HG02870 (cell line): Measurements from ENCODE around the gene KRTAP4-4.
"Not testable (repeated sequence)": the region's sequence is repeated elsewhere in the genome, so short reads cannot be mapped to it uniquely, and the experiment has no call there.

Source experiments
- ATAC-seq: cut with Tn5 transposase; IDR thresholded peaks from one replicate; pipeline ENCODE4 v1.9.1; 2021; ENCODE audit warnings: mild to moderate bottlenecking, moderate library complexity; ENCODE audit not compliant: unreplicated experiment

The KRTAP4-4 gene

DNA sequence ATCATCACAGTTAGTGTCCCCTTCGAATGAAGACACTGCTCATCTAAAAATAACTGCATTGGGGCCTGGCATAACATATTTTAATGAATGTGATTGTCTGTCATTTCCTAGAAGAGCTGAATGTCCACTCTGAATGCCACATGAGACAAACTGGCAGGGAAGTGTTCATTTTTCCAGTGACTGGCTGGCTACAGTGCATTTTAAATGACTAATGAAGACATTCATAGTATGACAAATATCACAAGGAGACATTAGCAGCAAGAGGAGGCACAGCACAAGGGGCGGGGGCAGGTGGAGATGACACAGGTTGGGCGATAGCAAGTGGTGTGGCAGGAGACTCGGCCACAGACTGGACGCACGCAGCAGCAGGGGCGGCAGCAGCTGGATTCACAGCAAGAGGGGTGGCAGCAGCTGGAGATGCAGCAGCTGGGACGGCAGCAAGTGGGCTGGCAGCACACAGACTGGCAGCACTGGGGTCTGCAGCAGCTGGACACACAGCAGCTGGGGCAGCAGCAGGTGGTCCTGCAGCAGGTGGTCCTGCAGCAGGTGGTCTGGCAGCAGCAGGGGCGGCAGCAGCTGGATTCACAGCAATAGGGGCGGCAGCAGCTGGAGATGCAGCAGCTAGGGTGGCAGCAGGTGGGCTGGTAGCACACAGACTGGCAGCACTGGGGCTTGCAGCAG, 11.4 kb downstream of the KRTAP4-4 start:
- not testable (repeated sequence) for ATAC-seq

DNA sequence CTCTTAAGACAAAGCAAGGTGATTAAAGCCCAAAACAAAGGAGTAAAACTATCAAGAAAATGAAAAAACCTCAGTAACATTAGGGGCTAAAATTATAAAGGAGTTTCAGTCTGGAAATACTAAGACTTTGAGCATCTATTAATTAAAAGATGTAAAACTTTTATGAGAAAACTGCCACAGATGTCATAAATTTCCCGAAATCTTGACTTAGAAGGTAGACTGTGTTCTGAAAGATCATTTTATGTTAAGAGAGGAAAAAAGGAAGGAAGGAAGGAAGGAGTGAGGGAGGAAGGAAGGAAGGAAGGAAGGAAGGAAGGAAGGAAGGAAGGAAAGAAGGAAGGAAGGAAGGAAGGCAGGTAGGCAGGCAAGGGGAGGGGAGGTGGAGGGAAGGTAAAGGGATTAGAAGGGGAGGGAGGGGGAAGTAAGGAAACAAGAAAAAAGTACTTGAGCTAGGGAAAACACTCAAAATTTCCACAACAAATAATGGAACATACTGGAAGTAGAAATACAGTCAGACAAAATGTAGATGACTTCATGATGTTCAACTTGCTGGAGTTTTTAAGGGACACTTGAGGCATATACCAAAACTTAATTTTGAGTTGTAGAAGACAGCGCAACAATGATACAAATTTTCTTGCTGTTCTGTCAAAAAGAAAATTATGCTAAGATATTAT, 12.9 kb downstream of the KRTAP4-4 start:
- no peak for ATAC-seq

DNA sequence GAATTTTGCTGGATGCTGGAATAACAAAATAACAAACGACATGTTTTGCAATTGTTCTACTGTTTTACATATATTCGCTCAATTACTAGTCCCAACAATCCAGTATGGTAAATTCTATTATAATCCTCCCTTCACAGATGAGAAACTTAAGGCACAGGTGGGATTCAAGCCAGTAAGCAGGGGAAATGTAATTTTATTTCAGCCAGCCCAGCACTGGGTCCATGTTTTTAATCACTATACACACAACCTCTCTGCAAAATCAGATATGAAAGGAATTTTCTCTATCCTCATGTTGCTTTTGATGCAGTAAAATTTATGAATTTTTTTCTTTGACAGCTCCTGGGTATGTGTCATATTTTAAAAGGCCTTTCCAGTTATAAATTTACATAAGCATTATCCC, 15.3 kb downstream of the KRTAP4-4 start:
- ATAC-seq, result no peak

DNA sequence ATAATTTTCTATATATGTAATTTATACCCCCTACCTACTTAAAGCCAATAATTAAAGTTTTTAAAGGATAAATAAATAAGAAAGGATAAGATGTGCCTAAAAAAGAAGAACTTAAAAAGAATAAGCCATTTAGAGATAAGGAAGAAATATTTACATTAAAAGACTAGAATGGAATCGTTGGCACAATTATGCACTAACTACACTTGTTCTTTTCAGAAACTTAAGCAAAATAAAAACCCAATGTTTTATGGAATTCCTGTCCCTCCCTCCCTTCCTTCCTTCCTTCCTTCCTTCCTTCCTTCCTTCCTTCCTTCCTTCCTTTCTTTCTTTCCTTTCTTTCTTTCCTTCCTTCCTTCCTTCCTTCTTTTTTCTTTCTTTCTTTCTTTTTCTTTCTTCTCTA, 15.7 kb downstream of the KRTAP4-4 start:
- ATAC-seq, result no peak

DNA sequence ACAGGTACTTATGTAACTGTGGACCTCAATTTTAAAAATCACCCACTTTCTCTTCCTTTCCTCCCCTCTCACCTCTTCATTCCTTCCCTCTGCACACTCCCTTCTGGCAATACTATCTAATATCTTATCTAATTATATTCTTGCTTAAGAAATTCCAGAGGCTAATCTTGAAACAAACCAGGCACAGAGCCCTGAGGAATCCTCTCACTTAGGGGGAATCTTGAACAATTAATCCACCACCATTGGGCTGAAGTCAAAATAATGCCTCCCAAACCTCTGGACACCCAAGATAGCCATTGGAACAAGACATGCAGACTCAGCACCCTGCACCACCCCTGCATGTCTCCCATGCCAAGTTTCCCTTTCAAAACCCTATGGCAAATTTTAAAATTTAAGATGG, 19.2 kb downstream of the KRTAP4-4 start:
- ATAC-seq, result no peak

DNA sequence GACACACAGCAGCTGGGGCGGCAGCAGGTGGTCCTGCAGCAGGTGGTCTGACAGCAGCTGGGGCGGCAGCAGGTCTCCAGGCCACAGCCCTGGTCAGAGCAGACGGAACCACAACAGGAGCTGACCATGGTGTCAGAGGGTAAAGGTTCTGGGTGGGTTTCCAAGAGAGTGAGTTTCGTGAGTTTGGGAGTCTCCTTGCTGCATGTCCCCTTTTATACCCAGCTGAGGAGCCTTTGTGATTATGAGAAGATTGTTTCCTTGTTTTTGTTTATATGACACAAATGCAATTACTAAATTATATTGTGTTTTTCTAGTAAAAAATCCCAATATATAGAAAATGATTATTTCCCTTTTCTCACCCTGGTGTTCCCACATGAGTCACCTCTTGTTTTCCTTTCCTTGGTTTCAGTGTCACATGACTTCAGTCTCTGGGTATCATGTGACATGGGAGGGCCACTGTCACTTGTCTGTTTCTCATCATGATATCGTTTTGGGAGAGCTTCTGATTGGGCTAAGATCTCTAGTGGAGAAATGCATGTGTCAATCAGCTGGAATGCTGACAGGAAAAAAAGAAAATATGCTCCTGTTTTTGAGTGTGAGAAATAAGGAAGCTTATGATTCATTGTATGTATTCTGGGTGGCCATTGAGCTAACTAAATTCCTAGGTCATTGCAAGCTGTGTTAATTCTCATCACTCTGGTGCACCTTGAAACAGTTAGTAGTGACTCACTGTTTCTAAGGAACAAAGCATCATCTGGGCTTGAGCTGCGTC, 20.0 kb downstream of the KRTAP4-4 start, which contains the start of gene KRTAP4-6:
Gene KRTAP4-6 (minus strand): TSS at position 185 of the 772 bp plus-strand sequence. CDS start 57 bp downstream, at position 128.
- ATAC-seq, result no peak

DNA sequence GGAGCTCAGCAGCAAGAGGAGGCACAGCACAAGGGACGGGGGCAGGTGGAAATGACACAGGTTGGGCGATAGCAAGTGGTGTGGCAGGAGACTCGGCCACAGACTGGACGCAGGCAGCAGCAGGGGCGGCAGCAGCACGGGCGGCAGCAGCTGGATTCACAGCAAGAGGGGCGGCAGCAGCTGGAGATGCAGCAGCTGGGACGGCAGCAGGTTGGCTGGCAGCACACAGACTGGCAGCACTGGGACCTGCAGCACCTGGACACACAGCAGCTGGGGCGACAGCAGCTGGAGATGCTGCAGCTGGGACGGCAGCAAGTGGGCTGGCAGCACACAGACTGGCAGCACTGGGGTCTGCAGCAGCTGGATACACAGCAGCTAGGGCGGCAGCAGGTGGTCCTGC, 20.7 kb downstream of the KRTAP4-4 start:
- not testable (repeated sequence) for ATAC-seq

DNA sequence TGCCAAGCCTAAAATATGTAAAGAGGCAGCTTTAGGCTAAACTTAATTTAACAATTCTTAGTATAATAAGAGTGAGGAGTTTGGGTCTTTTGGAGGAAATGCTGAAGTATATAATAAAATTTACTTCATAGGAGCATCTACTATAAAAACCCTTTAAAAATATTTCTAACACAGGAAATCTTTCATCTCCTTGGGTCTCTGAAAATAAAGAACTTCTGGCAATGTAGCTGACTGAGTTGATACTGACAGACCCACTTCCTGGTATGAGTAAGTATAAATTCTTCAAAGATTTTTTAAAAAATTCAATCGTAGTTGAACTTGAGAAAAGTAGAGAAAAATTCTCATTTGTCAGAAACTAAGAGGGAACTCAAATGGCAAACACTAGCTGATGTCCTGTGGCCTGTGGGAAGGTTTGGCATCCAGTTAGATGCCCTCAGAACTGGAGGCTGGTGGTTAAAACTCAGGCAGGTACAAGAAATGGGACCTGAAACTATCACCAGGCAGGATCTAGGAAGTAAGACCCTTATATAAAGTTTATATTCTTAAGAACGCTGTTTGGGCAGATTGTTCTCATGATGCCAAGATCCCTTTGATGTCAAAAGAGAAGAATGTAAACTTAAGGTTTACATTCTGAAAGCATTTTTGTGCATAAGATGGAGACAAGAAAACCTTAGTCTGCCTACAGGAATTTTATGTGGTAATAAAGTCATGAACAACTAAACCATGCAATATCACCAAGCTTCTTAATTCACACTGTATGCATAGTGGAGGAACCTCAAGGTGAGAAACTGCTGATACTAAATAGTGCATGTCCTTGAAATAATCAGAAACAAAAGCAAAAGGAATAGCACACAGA, 26.4 kb downstream of the KRTAP4-4 start:
- ATAC-seq, result no peak

DNA sequence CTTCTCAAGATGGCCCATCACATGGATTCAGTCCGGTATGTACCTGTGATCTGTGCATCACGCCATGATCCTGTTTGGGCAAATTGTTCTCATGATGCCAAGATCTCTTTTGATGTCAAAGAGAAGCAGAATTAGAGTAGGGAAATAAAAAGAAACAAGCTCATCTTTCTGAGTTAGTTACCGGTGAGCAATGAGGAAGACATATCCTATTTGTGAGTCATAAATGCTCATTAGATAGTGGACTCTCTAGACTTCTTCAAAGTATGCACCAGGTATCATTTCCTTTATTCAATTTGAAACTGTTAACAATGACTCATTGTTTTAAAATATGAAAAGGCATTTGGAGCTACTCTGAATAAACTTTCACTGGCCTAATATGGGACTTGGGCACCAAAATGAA, 28.6 kb downstream of the KRTAP4-4 start:
- no peak for ATAC-seq

DNA sequence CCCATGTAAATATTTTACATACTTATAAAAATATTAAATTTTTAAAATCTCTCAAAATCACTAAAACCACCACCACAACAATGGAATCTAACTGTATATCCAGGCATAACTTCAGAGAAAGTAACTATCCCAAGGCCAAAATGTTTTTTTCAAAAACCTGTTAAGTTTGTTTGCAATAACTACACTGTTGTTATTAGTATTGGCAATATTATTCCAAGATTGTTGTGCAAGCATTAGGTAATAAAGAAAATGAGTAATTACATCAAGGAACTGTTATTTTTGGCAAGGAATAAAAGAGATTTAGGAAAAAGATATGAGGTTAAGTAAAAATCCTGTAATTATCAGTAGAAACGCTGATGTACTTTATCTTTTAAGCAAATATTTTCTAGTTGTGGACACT, 33.2 kb downstream of the KRTAP4-4 start:
- ATAC-seq, result no peak

DNA sequence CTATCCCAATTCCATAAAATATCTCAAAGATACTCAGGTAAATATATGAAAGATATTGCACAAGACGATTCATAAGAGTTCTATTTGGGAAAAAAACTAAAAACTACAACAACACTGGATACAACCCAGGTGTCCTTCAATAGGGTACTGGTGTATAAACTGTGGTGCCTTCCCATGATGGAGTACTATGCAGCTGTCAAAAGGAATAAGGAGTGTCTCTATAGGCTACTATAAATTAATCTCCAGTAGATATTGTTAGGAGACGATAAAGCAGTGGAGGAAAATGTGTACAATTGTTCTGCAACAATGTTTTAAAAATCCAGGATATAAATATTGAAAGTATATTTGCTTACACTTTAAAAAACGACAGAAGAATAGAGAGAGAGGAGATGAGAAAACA, 34.1 kb downstream of the KRTAP4-4 start:
- no peak for ATAC-seq

DNA sequence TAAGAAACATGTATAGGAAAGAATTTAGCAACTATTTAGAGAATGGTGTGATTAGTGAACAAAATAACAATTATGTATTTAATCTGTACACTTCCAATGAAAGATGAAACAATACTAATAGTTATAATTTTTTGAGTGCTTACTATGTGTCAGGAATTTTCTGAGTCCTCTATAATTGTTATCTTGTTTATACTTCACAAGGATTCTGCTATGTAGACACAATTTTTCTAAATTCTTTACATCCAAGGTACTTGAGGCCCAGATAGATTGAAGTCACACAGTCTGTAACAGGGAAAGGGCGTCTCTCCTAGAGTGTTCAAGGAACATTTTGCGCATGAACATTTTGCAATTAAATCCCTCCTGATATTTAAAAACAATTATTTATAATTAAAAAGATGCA, 35.5 kb downstream of the KRTAP4-4 start:
- ATAC-seq, result no peak

DNA sequence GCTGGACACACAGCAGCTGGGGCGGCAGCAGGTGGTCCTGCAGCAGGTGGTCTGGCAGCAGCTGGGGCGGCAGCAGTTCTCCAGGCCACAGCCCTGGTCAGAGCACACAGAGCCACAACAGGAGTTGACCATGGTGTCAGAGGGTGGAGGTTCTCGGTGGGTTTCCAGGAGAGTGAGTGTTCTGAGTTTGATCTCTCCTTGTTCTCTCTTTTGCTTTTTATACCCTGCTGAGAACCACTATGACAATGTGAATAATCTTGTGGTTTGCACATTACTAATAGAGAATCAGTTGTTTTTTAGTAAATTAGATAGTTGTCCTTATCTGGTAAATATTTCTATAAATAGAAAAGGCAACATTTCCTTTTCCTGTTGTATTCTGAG, 36.6 kb downstream of the KRTAP4-4 start, which contains the start of gene KRTAP4-12:
Gene KRTAP4-12 (minus strand): TSS at position 192 of the 381 bp plus-strand sequence. CDS start 60 bp downstream, at position 132.
- not testable (repeated sequence) for ATAC-seq

DNA sequence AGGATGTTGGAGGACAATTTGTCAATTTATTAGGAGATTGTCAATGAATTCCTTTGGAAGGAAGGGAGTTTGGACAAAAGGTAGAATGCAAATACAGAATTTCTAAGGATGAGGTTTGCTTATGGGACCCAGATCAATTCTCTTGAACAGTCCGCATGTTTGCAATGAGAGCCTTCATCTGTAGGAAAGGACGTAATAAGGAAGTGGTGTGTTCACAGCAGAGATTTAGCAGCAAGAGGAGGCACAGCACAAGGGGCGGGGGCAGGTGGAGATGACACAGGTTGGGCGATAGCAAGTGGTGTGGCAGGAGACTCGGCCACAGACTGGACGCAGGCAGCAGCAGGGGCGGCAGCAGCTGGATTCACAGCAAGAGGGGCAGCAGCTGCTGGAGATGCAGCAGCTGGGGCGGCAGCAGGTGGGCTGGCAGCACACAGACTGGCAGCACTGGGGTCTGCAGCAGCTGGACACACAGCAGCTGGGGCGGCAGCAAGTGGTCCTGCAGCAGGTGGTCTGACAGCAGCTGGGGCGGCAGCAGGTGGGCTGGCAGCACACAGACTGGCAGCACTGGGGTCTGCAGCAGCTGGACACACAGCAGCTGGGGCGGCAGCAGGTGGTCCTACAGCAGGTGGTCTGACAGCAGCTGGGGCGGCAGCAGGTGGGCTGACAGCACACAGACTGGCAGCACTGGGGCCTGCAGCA, 37.1 kb downstream of the KRTAP4-4 start:
- not testable (repeated sequence) for ATAC-seq

DNA sequence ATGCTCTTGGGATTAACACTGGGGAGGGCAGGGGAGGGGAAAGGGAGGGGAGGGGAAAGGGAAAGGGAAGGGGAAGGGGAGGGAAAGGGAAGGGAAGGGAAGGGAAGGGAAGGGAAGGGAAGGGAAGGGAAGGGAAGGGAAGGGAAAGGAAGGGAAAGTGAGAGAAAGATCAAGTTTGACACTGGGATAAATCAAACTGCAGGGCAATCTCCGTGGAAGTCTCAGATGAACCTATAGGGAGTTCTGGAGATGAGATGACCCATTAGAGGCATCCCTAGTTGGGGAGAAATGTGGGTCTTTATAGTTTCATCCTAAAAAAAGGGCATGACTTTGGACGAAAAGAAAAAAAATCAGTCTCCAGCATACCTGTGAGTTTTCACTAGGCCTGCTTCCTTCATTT, 38.8 kb downstream of the KRTAP4-4 start:
- ATAC-seq, result no peak

DNA sequence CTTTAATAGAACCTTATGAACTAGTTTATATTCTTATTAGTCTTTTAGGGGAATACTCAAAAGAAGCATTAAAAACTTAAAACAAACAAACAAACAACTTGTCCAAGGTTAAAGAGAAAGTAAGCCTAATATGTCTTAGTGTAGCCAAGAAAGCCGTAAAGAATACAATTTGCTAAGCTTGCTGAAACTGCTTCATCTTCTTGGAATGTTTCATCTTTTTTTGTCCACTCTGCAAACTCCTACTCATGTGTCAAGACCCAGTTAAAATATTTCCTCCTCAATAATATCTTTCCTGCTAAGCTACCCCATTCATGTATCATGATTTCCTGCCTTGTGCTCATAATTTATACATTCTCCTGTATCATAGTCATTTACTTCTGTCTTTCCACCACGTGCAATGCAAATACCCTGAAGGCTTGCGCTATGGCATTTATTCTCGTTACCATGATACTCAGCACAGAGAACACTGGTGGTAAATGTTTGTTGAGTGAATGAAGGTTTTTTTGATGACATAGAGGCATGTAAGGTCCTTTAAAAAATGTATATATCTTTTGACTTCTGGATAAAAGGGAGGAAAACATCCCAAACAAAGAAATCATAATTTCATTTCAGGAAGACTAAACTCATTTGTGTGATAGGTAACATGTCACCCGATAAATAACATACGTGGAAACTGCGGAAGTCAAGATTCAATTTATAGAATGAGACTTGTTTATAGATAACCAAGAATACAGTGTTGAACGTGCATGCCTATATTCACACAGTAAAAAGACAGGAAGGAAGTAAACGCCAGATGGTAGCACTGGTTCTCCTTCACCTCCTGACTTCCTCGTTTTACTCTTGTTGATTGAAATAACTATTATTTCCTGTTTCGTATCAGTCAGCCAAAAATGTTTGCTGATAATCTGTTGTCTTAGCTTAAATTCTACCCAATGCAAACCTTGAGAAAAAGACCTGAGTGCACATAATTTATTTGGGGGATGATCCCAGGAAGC, 40.6 kb downstream of the KRTAP4-4 start:
- ATAC-seq, result not testable (repeated sequence)

DNA sequence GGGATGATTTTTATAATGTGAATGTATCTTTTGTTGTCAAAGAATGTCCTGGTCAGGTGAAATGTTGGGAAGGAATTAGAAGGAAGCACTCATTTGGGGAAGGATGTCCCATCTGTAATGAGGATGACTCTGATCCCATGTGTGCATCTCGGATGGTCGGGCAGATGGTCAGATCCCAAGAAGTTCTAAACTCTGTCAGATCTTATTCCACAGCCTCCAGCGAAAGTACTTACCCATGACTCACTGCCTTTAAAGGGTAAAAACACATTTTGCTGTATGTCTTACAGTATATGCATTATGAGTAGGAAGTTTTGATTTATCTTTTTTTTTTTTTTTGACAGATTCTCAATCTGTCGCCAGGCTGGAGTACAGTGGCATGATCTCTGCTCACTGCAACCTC, 41.8 kb downstream of the KRTAP4-4 start:
- ATAC-seq, result no peak

DNA sequence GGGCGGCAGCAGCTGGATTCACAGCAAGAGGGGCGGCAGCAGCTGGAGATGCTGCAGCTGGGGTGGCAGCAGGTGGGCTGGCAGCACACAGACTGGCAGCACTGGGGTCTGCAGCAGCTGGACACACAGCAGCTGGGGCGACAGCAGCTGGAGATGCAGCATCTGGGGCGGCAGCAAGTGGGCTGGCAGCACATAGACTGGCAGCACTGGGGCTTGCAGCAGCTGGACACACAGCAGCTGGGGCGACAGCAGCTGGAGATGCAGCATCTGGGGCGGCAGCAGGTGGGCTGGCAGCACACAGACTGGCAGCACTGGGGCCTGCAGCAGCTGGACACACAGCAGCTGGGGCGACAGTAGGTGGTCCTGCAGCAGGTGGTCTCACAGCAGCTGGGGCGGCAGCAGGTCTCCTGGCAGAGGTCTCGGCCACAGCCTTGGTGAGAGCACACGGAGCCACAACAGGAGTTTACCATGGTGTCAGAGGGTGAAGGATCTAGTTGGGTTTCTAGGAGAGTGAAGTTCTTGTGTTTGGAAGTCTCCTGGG, 42.6 kb downstream of the KRTAP4-4 start, which contains the start of gene KRTAP4-11:
Gene KRTAP4-11 (minus strand): TSS at position 528 of the 541 bp plus-strand sequence. CDS start 58 bp downstream, at position 470.
- ATAC-seq, result not testable (repeated sequence)
